T-helper 1 cell treated with Interleukin-12 subunit alpha and Interleukin-12 subunit beta and Interleukin-4 antibody, amounts not matched to agents 30 μg/mL and 1 μg/mL, for 36 hours (primary cell): ENCODE data around the gene DIP2B.
A peak's percentile ranks its signal among the peaks of the same experiment; 100 is the strongest.
"Not testable (repeated sequence)": the region's sequence is repeated elsewhere in the genome, so short reads cannot be mapped to it uniquely, and the experiment has no call there.

Experiments
- H3K27ac Mint-ChIP-seq: one replicate; pipeline ENCODE4 v1.8.0; 2021; ENCODE audit warnings: mild to moderate bottlenecking, mixed read lengths
- H3K27me3 Mint-ChIP-seq: one replicate; pipeline ENCODE4 v1.8.0; 2021; ENCODE audit warnings: low read depth, mixed read lengths
- H3K36me3 Mint-ChIP-seq: one replicate; pipeline ENCODE4 v1.8.0; 2021; ENCODE audit warnings: low read depth, mixed read lengths
- H3K4me1 Mint-ChIP-seq: one replicate; pipeline ENCODE4 v1.8.0; 2021; ENCODE audit warnings: low read depth, mixed read lengths
- H3K4me3 Mint-ChIP-seq: one replicate; pipeline ENCODE4 v1.8.0; 2021; ENCODE audit warnings: mild to moderate bottlenecking, moderate library complexity, mixed read lengths
- H3K9me3 Mint-ChIP-seq: one replicate; pipeline ENCODE4 v1.8.0; 2021; ENCODE audit warnings: mixed read lengths

Gene DIP2B

GRCh38 chr12:50508414-50508813, 3.6 kb downstream of the DIP2B start:
- Mint-ChIP-seq H3K27me3 (no peaks in the 10 kb centered on the region), H3K4me3 (peak overlapping the region; percentile 82), H3K9me3 (no peaks in the 10 kb centered on the region), H3K36me3 (no peaks in the 10 kb centered on the region), H3K4me1 (peaks cover 47% of the 10 kb centered on the region), H3K27ac (peak overlapping the region; percentile 83)

- Mint-ChIP-seq H3K4me3 (peak overlapping the region; percentile 82), H3K36me3 (no peaks in the 10 kb centered on the region), H3K27ac (peak overlapping the region; percentile 83), H3K27me3 (no peaks in the 10 kb centered on the region), H3K9me3 (no peaks in the 10 kb centered on the region), H3K4me1 (peaks cover 47% of the 10 kb centered on the region)
Observed at GRCh38 chr12:50508970-50509663, 4.3 kb downstream of the DIP2B start.

GRCh38 chr12:50514526-50515276, 9.9 kb downstream of the DIP2B start:
- H3K4me3 Mint-ChIP-seq = peak overlapping the region; percentile 70
- H3K4me1 Mint-ChIP-seq = peaks cover 34% of the 10 kb centered on the region
- H3K9me3 Mint-ChIP-seq = no peaks in the 10 kb centered on the region
- peaks cover 3% of the 10 kb centered on the region for H3K36me3 Mint-ChIP-seq
- H3K27ac Mint-ChIP-seq = peak overlapping the region; percentile 83
- H3K27me3 Mint-ChIP-seq = no peaks in the 10 kb centered on the region

GRCh38 chr12:50515587-50515986, 10.8 kb downstream of the DIP2B start:
- Mint-ChIP-seq H3K27me3 (no peaks in the 10 kb centered on the region), H3K9me3 (no peaks in the 10 kb centered on the region), H3K36me3 (peaks cover 3% of the 10 kb centered on the region), H3K4me3 (peak overlapping the region; percentile 55), H3K4me1 (peaks cover 36% of the 10 kb centered on the region), H3K27ac (peak overlapping the region; percentile 47)

- H3K36me3 Mint-ChIP-seq = peaks cover 5% of the 10 kb centered on the region
- H3K4me1 Mint-ChIP-seq = peaks cover 42% of the 10 kb centered on the region
- H3K9me3 Mint-ChIP-seq = no peaks in the 10 kb centered on the region
- H3K4me3 Mint-ChIP-seq = no peak overlapping the region
- no peak overlapping the region for H3K27ac Mint-ChIP-seq
- H3K27me3 Mint-ChIP-seq = no peaks in the 10 kb centered on the region
Observed at GRCh38 chr12:50517421-50518048, 12.8 kb downstream of the DIP2B start.

GRCh38 chr12:50518090-50518489, 13.3 kb downstream of the DIP2B start:
- no peak overlapping the region for H3K27ac Mint-ChIP-seq
- no peak overlapping the region for H3K4me3 Mint-ChIP-seq
- no peaks in the 10 kb centered on the region for H3K9me3 Mint-ChIP-seq
- H3K4me1 Mint-ChIP-seq = peaks cover 43% of the 10 kb centered on the region
- peaks cover 7% of the 10 kb centered on the region for H3K36me3 Mint-ChIP-seq
- H3K27me3 Mint-ChIP-seq = no peaks in the 10 kb centered on the region

GRCh38 chr12:50519353-50519752, 14.6 kb downstream of the DIP2B start:
- Mint-ChIP-seq H3K4me1 (peaks cover 49% of the 10 kb centered on the region), H3K27me3 (no peaks in the 10 kb centered on the region), H3K4me3 (peak overlapping the region; percentile 41), H3K27ac (peak overlapping the region; percentile 83), H3K36me3 (peaks cover 7% of the 10 kb centered on the region), H3K9me3 (no peaks in the 10 kb centered on the region)

GRCh38 chr12:50520416-50521207, 15.8 kb downstream of the DIP2B start:
- H3K9me3 Mint-ChIP-seq = no peaks in the 10 kb centered on the region
- H3K4me1 Mint-ChIP-seq = peaks cover 43% of the 10 kb centered on the region
- no peaks in the 10 kb centered on the region for H3K27me3 Mint-ChIP-seq
- peak overlapping the region; percentile 72 for H3K4me3 Mint-ChIP-seq
- H3K36me3 Mint-ChIP-seq = peaks cover 9% of the 10 kb centered on the region
- H3K27ac Mint-ChIP-seq = peak overlapping the region; percentile 83

GRCh38 chr12:50521781-50522180, 17.0 kb downstream of the DIP2B start:
- H3K27ac Mint-ChIP-seq, H3K4me3 Mint-ChIP-seq, H3K9me3 Mint-ChIP-seq, H3K27me3 Mint-ChIP-seq: not testable (repeated sequence)
- peaks cover 43% of the 10 kb centered on the region for H3K4me1 Mint-ChIP-seq
- H3K36me3 Mint-ChIP-seq = peaks cover 13% of the 10 kb centered on the region

GRCh38 chr12:50523772-50524171, 19.0 kb downstream of the DIP2B start:
- H3K36me3 Mint-ChIP-seq = peaks cover 14% of the 10 kb centered on the region
- no peak overlapping the region for H3K4me3 Mint-ChIP-seq
- H3K27me3 Mint-ChIP-seq = no peaks in the 10 kb centered on the region
- no peak overlapping the region for H3K27ac Mint-ChIP-seq
- peaks cover 44% of the 10 kb centered on the region for H3K4me1 Mint-ChIP-seq
- no peaks in the 10 kb centered on the region for H3K9me3 Mint-ChIP-seq

- Mint-ChIP-seq H3K4me3 (no peak overlapping the region), H3K27me3 (no peaks in the 10 kb centered on the region), H3K36me3 (peaks cover 16% of the 10 kb centered on the region), H3K4me1 (peaks cover 45% of the 10 kb centered on the region), H3K9me3 (no peaks in the 10 kb centered on the region), H3K27ac (peak overlapping the region; percentile 45)
Observed at GRCh38 chr12:50524621-50525020, 19.8 kb downstream of the DIP2B start.

GRCh38 chr12:50525422-50525821, 20.6 kb downstream of the DIP2B start:
- Mint-ChIP-seq H3K4me1 (peaks cover 41% of the 10 kb centered on the region), H3K27me3 (no peaks in the 10 kb centered on the region), H3K9me3 (no peaks in the 10 kb centered on the region), H3K4me3 (no peak overlapping the region), H3K27ac (peak overlapping the region; percentile 12), H3K36me3 (peaks cover 16% of the 10 kb centered on the region)

- Mint-ChIP-seq H3K9me3 (no peaks in the 10 kb centered on the region), H3K27me3 (no peaks in the 10 kb centered on the region), H3K36me3 (peaks cover 15% of the 10 kb centered on the region), H3K4me3 (no peak overlapping the region), H3K4me1 (peaks cover 35% of the 10 kb centered on the region), H3K27ac (no peak overlapping the region)
Observed at GRCh38 chr12:50527359-50527726, 22.6 kb downstream of the DIP2B start.

GRCh38 chr12:50528800-50529199, 24.0 kb downstream of the DIP2B start:
- Mint-ChIP-seq H3K4me3 (peak overlapping the region; percentile 14), H3K4me1 (peaks cover 29% of the 10 kb centered on the region), H3K9me3 (no peaks in the 10 kb centered on the region), H3K27me3 (no peaks in the 10 kb centered on the region), H3K36me3 (peaks cover 11% of the 10 kb centered on the region), H3K27ac (peak overlapping the region; percentile 53)
